Mucosa of descending colon (tissue), 3 donors: ENCODE measurements around the gene FRMD4A. TPM values are rescaled to one million over a fixed set of nuclear protein-coding genes. Genes with fewer than 3 reads are reported as not detected.

Experiments used
- ATAC-seq: fragments of 200-7000 bp; cut with Tn5 transposase; one replicate; pipeline ENCODE4 v1.9.1; 2020; ENCODE audit warnings: mild to moderate bottlenecking, moderate library complexity
- DNase-seq, 3 donors: peaks; one replicate each; pipeline ENCODE4 v3.0.0-alpha.2; 2020
- H3K36me3 ChIP-seq: fragments of 200-600 bp; one replicate; pipeline ENCODE4 v1.8.0; 2021; ENCODE audit warnings: low read depth, mild to moderate bottlenecking
- H3K4me1 ChIP-seq: fragments of 200-600 bp; one replicate; pipeline ENCODE4 v1.8.0; 2021; ENCODE audit warnings: low read depth, mild to moderate bottlenecking
- H3K4me3 ChIP-seq: fragments of 200-600 bp; one replicate; pipeline ENCODE4 v1.8.0; 2021; ENCODE audit warnings: mild to moderate bottlenecking
- H3K9me3 ChIP-seq: fragments of 200-600 bp; one replicate; pipeline ENCODE4 v1.8.0; 2021; ENCODE audit warnings: mild to moderate bottlenecking
- intact Hi-C, 2 donors: fragments of 100-400 bp; cut with DNase I in 1 of 2; cut with micrococcal nuclease in 1 of 2; formaldehyde crosslinking; loops; one replicate each; pipeline versions ENCODE4 v1.11.0 to v1.11.1; 2022; cut with DNase I, micrococcal nuclease
- total RNA-seq, 3 donors: library from RNA; stranded (reverse); fragmentation: NEBNext Ultra II Directional in 2 of 3; extraction: Animal tissue kit (Norgen Biotek cat#: 25700) in 2 of 3; gene quantifications; one replicate each; pipeline versions ENCODE4 v1.2.1 to v1.2.4, GENCODE V29; 2021 to 2023
- TF ChIP-seq, protein P1 (sequence below): fragments of 200-600 bp; IDR thresholded peaks from one replicate; pipeline ENCODE4 v1.8.0; 2022; ENCODE audit warnings: antibody characterized with exemption, mild to moderate bottlenecking
- donor health status: DM: no; HTN: no; CAD: no; lungs with moderate emphysema.
- donor health status: DM: no; HTN: no; CAD: no.
- donor health status: DM: no; HTN: yes; CAD: no.

Gene FRMD4A
- total RNA-seq, 3 donors from 2014 or later: 9.8 to 40.6 (median 17.2) TPM

DNA sequence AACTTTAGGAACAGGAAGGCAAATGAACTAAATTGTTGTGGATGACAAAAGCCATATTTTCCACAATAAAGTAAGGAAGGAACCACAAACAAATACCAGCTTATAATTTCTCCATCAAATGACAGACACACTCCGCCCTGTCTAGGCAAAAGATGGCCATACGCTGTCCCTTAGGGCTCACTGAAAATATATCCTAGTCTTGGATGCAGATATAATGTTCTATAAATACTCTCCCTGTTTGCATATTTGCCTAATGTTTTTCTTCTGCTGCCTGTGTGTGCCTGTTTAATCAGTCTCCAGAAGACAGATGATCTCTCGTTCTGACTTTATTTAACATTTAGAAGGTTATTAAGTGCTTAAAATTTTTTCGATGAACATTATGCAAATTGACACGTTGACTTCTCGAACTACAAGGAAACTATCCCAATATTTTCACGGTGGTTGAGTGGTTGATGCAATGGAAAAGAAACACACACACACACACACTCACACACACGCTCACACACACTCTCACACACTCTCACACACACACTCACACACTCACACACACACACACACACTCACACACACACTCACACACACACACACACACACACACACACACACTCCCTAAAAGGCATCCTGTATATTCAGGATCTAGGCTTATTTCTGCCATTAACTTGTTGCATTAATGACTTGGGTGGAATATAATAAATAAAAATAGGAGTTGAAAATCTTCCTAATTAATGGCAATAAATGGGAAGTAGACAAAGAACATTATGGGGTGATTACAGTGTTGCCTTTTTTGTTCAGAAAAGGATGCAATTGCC, 446.9 kb downstream of the FRMD4A start:
- DNase-seq (no peak), ATAC-seq (no peak)
- Histone ChIP-seq H3K9me3 (no peaks in the 10 kb centered on the region), H3K4me3 (no peak overlapping the region), H3K4me1 (no peaks in the 10 kb centered on the region), H3K36me3 (no peaks in the 10 kb centered on the region)
- TF ChIP-seq, protein P1, sequence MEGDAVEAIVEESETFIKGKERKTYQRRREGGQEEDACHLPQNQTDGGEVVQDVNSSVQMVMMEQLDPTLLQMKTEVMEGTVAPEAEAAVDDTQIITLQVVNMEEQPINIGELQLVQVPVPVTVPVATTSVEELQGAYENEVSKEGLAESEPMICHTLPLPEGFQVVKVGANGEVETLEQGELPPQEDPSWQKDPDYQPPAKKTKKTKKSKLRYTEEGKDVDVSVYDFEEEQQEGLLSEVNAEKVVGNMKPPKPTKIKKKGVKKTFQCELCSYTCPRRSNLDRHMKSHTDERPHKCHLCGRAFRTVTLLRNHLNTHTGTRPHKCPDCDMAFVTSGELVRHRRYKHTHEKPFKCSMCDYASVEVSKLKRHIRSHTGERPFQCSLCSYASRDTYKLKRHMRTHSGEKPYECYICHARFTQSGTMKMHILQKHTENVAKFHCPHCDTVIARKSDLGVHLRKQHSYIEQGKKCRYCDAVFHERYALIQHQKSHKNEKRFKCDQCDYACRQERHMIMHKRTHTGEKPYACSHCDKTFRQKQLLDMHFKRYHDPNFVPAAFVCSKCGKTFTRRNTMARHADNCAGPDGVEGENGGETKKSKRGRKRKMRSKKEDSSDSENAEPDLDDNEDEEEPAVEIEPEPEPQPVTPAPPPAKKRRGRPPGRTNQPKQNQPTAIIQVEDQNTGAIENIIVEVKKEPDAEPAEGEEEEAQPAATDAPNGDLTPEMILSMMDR: no peak
- intact Hi-C loops: no loop called here

DNA sequence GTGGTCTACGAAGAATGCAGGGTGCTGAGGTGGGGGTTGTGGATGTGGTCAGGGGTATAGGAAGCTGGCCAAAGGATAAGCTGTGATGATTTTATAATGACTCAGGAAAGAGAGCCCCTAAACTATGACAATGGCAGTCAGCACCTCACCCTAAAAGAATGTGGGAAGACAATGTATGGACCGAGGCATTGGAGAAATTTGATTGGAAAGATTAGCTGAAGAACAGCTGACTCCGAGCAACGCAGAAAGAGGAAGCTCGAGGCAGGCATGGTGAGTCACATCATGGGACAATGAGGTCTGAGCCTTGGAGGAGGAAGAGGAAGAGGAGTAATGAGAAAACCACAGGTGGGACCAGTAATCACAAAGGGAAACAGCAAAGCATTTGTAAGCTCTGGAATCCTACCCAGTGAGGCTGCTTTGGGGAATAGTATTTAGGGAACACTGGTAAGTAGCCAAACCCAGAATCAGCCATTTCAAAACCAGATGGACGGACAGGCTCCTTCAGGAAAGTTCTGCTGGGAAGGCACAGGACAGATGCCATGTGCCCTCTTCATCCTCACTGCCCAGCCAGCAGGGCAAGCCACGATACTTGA, 448.5 kb downstream of the FRMD4A start:
- TF ChIP-seq, protein P1: no peak
- intact Hi-C loops: no loop called here
- Histone ChIP-seq H3K9me3 (no peaks in the 10 kb centered on the region), H3K4me1 (no peaks in the 10 kb centered on the region), H3K4me3 (no peak overlapping the region), H3K36me3 (no peaks in the 10 kb centered on the region)
- DNase-seq: no peak
- ATAC-seq: peak; percentile 55

DNA sequence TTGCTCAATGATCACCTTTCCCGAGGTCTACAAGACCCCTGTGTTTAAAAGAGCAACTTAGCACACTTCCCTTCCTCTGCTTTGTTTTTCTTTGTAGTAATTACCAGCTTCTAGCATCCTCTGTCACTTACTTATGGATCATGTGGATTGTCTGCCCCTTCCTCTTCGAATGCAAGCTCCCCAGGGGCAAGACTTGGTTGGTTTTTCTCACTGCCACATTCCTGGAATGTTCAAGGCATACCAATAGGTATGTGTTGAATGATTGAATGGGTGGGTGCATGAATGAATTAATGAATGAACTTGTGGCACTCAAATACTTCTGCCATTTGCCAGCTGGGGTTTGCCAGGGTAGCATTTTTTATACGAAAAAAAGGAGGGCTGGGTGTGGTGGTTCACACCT, 450.0 kb downstream of the FRMD4A start:
- H3K9me3 ChIP-seq: no peaks in the 10 kb centered on the region
- TF ChIP-seq, protein P1: no peak

DNA sequence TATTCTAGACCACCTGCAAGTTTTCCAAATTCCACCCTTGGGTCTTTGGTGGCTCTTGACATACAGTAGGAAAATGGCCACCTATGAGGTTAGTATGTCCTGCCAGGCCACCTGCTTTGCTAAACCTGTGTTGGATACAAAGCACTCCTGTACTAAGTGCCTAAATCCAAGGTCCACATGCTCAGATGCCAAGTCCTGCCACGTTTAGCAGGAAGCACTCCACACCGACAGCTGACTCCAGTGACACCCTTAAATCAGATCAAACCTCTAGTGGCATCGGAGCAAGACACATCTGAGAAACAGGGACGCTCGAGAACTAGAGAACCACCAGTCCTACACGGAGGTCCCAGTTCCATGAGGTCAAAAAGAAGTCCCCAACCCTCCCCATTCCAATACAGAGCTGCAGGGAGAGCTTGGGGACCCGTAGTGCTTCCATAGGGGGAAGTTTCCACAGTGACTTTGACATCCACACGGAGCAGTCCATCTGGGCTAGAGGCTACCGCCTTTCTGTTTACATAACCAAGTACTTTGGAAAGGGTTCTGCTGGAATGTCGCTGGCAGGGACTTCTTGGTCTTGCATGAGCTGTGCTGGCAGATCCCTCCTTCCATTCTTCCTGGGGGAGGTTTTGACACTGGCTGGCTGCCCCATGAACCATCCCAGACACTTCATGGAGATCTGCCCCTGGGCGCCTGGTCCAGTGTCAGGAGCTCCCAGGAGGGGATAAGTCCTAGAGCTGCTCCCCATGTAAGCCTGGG, 453.4 kb downstream of the FRMD4A start:
- H3K36me3 ChIP-seq: no peaks in the 10 kb centered on the region
- DNase-seq (no peak), ATAC-seq (peak; percentile 31)
- H3K4me3 ChIP-seq: no peak overlapping the region
- H3K9me3 ChIP-seq: no peaks in the 10 kb centered on the region
- no peaks in the 10 kb centered on the region for H3K4me1 ChIP-seq
- TF ChIP-seq, protein P1: no peak
- intact Hi-C loops: no loop called here

More for the DNA sequence above, 450.0 kb downstream of the FRMD4A start:
- H3K36me3 ChIP-seq: no peaks in the 10 kb centered on the region
- no peak overlapping the region for H3K4me3 ChIP-seq
- H3K4me1 ChIP-seq: no peaks in the 10 kb centered on the region
- intact Hi-C loops: no loop called here
- DNase-seq: no peak
- ATAC-seq: no peak

DNA sequence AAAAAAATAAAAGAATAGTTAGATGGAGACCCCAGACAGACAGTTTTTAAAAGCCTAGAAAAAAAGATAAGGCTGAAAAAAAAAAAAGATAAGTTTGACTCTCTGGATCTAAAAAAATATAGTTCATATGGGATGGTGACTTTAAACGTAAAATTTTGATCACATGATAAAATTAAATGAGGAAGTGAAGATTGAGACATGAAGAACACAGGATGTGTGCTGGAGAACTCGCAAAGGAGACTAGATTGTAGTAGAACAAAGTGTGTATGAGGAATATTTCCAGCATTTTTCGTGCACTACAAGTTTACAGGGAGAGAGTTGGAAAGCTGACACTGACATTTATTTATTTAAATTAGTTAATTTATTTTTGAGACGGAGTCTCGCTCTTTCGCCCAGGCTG, 457.5 kb downstream of the FRMD4A start:
- Histone ChIP-seq H3K36me3 (no peaks in the 10 kb centered on the region), H3K4me1 (no peaks in the 10 kb centered on the region), H3K4me3 (no peak overlapping the region), H3K9me3 (no peaks in the 10 kb centered on the region)
- ATAC-seq (no peak), DNase-seq (no peak)
- intact Hi-C loops: no loop called here
- TF ChIP-seq, protein P1: no peak
